ENCODE data around the gene GTF3C4.

GRCh38 chr9:132694144-132694543, 23.9 kb downstream of the GTF3C4 start:
- TF ChIP-seq CTCF (IDR thresholded peaks at IDR 0.05; ENCODE audit: insufficient read depth, low read depth, low read length) (no peak), EZH2 (IDR thresholded peaks at IDR 0.05; ENCODE audit: insufficient read depth, low read length) (no peak)

Measured in astrocyte (in vitro differentiated cells and primary cell).